ENCODE data around the gene G3BP1. TPM values are rescaled to one million over a fixed set of nuclear protein-coding genes. Genes with fewer than 3 reads are reported as not detected.
A peak's percentile ranks its signal among the peaks of the same experiment; 100 is the strongest.

The G3BP1 gene
- polyA plus RNA-seq, 3 donors from 2014 or later, result 124 to 148 (median 129) TPM

GRCh38 chr5:151786468-151786867, 14.7 kb downstream of the G3BP1 start:
- H3K27ac Mint-ChIP-seq, result peak overlapping the region in 4 of 6 donors; percentile 13 to 70 (median 42)
- H3K4me1 Mint-ChIP-seq, result peaks cover 42 to 62% of the 10 kb centered on the region in 2 donors
- no peaks in the 10 kb centered on the region for H3K9me3 Mint-ChIP-seq
- H3K27me3 Mint-ChIP-seq (ENCODE audit: low read depth in 3 of 3), result no peaks in the 10 kb centered on the region
- no peak overlapping the region for H3K4me3 Mint-ChIP-seq
- DNase-seq, result no peak
- peaks cover 6 to 26% (median 14%) of the 10 kb centered on the region in 3 donors for H3K36me3 Mint-ChIP-seq

GRCh38 chr5:151787817-151788216, 16.1 kb downstream of the G3BP1 start:
- Mint-ChIP-seq H3K4me1 (peaks cover 35 to 49% of the 10 kb centered on the region in 2 donors), H3K9me3 (no peaks in the 10 kb centered on the region), H3K4me3 (no peak overlapping the region), H3K36me3 (peaks cover 12 to 34% (median 20%) of the 10 kb centered on the region in 3 donors), H3K27me3 (ENCODE audit: low read depth in 3 of 3) (no peaks in the 10 kb centered on the region), H3K27ac (peak overlapping the region in 2 of 6 donors; percentile 23 to 40)
- DNase-seq, result no peak

DNA sequence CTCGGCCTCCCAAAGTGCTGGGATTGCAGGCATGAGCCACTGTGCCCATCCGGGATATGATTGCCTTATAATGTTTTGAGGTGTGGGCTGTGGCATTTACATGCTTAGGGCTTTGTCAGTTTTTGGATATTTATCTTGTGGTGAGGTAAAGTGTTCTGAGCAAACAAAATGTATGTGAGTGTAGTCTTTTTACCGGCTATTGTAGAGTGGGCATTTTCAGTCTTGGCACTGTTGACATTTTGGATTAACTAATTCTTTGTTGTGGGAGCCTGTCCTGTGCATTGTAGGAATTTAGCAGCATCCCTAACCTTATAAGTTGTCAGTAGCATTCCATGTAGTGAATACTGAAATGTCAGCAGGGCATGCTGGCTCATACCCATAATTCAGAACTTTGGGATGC, 21.6 kb downstream of the G3BP1 start:
- H3K9me3 Mint-ChIP-seq, result no peaks in the 10 kb centered on the region
- H3K27ac Mint-ChIP-seq, result peak overlapping the region in 1 of 6 donors; percentile 12
- peaks cover 0 to 2% (median 2%) of the 10 kb centered on the region in 3 donors for H3K27me3 Mint-ChIP-seq (ENCODE audit: low read depth in 3 of 3)
- H3K4me1 Mint-ChIP-seq, result peaks cover 11 to 40% of the 10 kb centered on the region in 2 donors
- no peak for DNase-seq
- no peak overlapping the region for H3K4me3 Mint-ChIP-seq
- H3K36me3 Mint-ChIP-seq, result peaks cover 22 to 54% (median 34%) of the 10 kb centered on the region in 3 donors

DNA sequence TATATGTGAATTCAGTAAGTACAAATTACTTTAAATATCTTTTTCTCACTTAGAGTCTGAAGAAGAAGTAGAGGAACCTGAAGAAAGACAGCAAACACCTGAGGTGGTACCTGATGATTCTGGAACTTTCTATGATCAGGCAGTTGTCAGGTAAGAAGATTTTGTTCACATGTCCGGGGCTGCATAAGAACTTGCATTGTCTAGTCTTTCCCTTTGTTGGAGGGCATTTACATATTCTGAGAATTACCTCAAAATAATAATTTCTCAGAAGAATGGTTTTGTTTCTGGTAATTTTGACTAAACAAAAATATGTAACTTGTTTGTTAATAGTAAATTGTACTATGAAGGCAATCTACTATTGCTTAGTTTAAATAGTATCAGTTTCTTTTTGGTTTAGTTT, 23.7 kb downstream of the G3BP1 start:
- H3K27ac Mint-ChIP-seq, result peak overlapping the region in 2 of 6 donors; percentile 3 to 8
- peaks cover 15 to 30% of the 10 kb centered on the region in 2 donors for H3K4me1 Mint-ChIP-seq
- peaks cover 27 to 51% (median 38%) of the 10 kb centered on the region in 3 donors for H3K36me3 Mint-ChIP-seq
- H3K9me3 Mint-ChIP-seq, result no peaks in the 10 kb centered on the region
- no peak for DNase-seq
- peaks cover 0 to 2% (median 2%) of the 10 kb centered on the region in 3 donors for H3K27me3 Mint-ChIP-seq (ENCODE audit: low read depth in 3 of 3)
- no peak overlapping the region for H3K4me3 Mint-ChIP-seq

GRCh38 chr5:151798674-151799073, 26.9 kb downstream of the G3BP1 start:
- Mint-ChIP-seq H3K4me3 (no peak overlapping the region), H3K4me1 (peaks cover 10 to 29% of the 10 kb centered on the region in 2 donors), H3K9me3 (no peaks in the 10 kb centered on the region), H3K27me3 (ENCODE audit: low read depth in 3 of 3) (peaks cover 0 to 2% (median 2%) of the 10 kb centered on the region in 3 donors), H3K27ac (peak overlapping the region in 2 of 6 donors; percentile 58 to 73), H3K36me3 (peaks cover 22 to 49% (median 40%) of the 10 kb centered on the region in 3 donors)
- no peak for DNase-seq

DNA sequence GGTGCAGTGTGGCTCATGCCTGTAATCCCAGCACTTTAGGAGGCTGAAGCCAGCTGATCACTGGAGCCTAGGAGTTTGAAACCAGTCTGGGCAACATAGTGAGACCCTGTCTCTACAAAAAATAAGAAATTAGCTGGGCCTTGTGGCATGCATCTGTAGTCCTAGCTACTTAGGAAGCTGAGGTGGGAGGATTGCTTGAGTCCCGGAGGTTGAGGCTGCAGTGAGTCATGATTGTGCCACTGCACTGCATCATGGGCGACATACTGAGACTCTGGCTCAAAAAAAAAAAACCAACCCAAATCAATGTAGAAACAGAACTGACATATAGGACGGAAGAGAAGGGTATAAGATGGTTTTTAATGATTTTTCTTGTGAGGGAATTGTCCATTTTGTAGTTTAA, 27.7 kb downstream of the G3BP1 start:
- no peak overlapping the region for H3K4me3 Mint-ChIP-seq

DNA sequence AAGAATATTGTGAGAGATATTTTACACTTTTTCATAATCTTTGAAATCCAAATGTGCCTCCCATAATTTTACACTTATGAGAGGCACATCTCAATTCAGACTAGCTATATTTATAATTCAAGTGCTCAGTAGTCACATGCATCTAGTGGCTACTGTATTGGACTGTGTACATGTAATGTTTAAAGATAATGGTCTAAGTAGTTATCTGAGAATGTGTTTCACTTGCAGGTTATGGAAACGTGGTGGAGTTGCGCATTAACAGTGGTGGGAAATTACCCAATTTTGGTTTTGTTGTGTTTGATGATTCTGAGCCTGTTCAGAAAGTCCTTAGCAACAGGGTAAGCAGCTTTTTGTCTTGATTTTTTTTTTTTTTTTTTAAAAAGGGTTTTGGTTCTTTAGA, 28.8 kb downstream of the G3BP1 start:
- peaks cover 18 to 47% (median 45%) of the 10 kb centered on the region in 3 donors for H3K36me3 Mint-ChIP-seq
- no peaks in the 10 kb centered on the region for H3K9me3 Mint-ChIP-seq
- no peaks in the 10 kb centered on the region for H3K27me3 Mint-ChIP-seq (ENCODE audit: low read depth in 3 of 3)
- peaks cover 11 to 32% of the 10 kb centered on the region in 2 donors for H3K4me1 Mint-ChIP-seq
- H3K27ac Mint-ChIP-seq, result no peak overlapping the region
- DNase-seq, result no peak
- no peak overlapping the region for H3K4me3 Mint-ChIP-seq

More for the DNA sequence above, 27.7 kb downstream of the G3BP1 start:
- H3K36me3 Mint-ChIP-seq, result peaks cover 18 to 46% (median 40%) of the 10 kb centered on the region in 3 donors
- H3K27ac Mint-ChIP-seq, result peak overlapping the region in 4 of 6 donors; percentile 2 to 89 (median 65)
- H3K27me3 Mint-ChIP-seq (ENCODE audit: low read depth in 3 of 3), result peaks cover 0 to 2% (median 0%) of the 10 kb centered on the region in 3 donors
- DNase-seq, result no peak
- peaks cover 10 to 29% of the 10 kb centered on the region in 2 donors for H3K4me1 Mint-ChIP-seq
- no peaks in the 10 kb centered on the region for H3K9me3 Mint-ChIP-seq

DNA sequence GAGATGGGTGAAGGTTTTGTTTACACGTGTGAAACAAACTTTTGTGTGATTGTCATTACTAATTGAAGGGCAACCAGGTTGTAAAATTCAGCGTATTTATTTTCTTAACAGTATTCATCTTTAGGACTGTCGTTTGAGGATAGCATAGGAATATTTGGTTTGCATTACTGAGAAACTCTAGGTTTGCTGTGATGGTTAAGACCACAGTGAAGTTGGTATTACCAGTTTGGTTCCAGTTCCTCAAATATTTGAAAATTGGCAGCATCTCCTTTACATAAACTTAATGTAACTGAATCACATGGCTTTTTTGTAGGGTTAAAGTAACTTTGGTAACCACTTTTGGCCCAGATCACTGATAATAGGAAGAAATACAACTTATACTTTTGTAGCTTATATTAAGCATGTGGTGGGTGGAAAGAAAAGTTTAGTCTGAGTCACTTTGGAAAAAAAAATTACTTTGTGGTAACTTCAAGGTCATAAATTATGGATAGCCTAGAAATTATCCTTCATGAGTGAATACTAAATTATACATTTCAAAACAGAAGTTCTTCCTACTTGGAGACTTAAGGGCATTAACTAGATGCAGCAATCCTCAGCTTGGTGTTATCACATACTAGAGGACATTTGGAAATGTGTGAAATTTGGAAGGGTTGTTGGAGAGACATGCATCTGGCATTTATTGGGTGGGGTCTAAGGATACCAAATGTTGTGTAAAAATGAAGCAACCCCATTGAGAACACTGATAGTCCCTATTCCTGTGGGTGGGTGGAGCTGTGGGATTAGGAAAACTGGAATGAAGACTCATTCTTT, 33.9 kb downstream of the G3BP1 start:
- Mint-ChIP-seq H3K9me3 (no peaks in the 10 kb centered on the region), H3K27me3 (ENCODE audit: low read depth in 3 of 3) (no peaks in the 10 kb centered on the region), H3K4me1 (peaks cover 4 to 18% of the 10 kb centered on the region in 2 donors), H3K4me3 (no peak overlapping the region), H3K27ac (peak overlapping the region in 2 of 6 donors; percentile 5 to 40), H3K36me3 (peaks cover 11 to 35% (median 33%) of the 10 kb centered on the region in 3 donors)
- no peak for DNase-seq

- H3K27ac Mint-ChIP-seq, result peak overlapping the region in 4 of 6 donors; percentile 10 to 65 (median 18)
- no peak overlapping the region for H3K4me3 Mint-ChIP-seq
- H3K9me3 Mint-ChIP-seq, result no peaks in the 10 kb centered on the region
- DNase-seq, result no peak
- peaks cover 4 to 25% of the 10 kb centered on the region in 2 donors for H3K4me1 Mint-ChIP-seq
- no peaks in the 10 kb centered on the region for H3K27me3 Mint-ChIP-seq (ENCODE audit: low read depth in 3 of 3)
- peaks cover 21 to 43% (median 35%) of the 10 kb centered on the region in 3 donors for H3K36me3 Mint-ChIP-seq
Observed at GRCh38 chr5:151808451-151809169, 36.9 kb downstream of the G3BP1 start.

GRCh38 chr5:151810449-151810848, 38.7 kb downstream of the G3BP1 start:
- no peak overlapping the region for H3K4me3 Mint-ChIP-seq
- peaks cover 20 to 31% (median 28%) of the 10 kb centered on the region in 3 donors for H3K36me3 Mint-ChIP-seq
- no peaks in the 10 kb centered on the region for H3K9me3 Mint-ChIP-seq
- H3K27ac Mint-ChIP-seq, result peak overlapping the region in 3 of 6 donors; percentile 47 to 64 (median 56)
- H3K4me1 Mint-ChIP-seq, result peaks cover 2 to 18% of the 10 kb centered on the region in 2 donors
- H3K27me3 Mint-ChIP-seq (ENCODE audit: low read depth in 3 of 3), result no peaks in the 10 kb centered on the region
- no peak for DNase-seq

DNA sequence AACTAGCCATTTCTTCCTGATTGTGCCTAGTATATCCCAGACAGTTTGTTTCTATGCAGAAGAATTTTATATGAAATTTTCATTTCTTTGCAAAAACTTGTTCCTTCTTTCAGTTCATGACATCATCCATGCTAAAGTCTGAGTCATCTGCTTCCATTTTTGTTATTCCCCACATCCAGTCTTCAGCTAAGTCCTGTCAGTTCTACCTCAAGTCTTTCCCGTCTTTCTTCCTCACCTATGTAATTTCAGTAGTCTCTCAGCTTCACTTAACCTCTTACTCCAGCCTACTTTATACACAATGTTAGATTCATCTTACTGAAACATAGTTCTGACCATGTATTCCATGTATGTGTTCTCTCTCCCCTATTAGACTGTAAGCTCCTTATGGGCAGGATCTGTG, 39.1 kb downstream of the G3BP1 start:
- H3K4me3 Mint-ChIP-seq, result no peak overlapping the region
- peaks cover 2 to 14% of the 10 kb centered on the region in 2 donors for H3K4me1 Mint-ChIP-seq
- DNase-seq, result no peak
- H3K36me3 Mint-ChIP-seq, result peaks cover 20 to 30% (median 24%) of the 10 kb centered on the region in 3 donors
- no peaks in the 10 kb centered on the region for H3K27me3 Mint-ChIP-seq (ENCODE audit: low read depth in 3 of 3)
- peak overlapping the region in 3 of 6 donors; percentile 4 to 37 (median 20) for H3K27ac Mint-ChIP-seq
- no peaks in the 10 kb centered on the region for H3K9me3 Mint-ChIP-seq

DNA sequence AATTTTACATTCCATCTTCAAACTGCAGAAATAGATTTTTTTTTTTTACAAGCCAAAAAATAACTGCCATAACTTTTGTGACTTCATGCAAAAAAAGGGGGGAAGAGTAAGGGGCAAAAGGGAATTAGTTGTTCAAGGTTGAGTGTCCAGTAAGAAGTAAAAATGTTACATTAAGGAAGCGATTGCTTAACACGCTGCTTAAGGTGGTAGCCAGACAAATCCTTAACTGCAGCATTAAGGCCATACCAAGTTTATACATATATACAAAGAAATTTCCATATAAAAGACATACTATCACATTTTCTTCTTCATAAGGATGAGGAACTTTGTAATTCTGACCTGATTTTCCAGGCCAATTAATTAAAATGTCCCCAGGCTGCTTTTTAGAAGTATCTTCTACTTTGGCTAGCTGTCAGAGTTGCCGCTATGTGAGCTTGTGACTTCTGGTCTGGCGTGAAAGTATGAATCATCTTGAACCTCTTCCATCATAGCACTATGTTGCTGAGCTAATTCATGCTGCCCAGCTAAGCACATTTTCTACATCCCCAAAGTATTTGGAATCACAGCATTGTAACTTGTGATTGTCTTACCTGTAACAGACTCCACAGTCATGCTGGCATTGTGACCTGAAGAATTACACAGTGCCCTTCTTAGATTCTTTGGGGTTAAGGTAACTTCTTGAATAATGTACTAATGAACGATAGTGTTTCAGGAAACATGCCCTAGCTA, 40.0 kb downstream of the G3BP1 start:
- no peak for DNase-seq
- Mint-ChIP-seq H3K27me3 (ENCODE audit: low read depth in 3 of 3) (no peaks in the 10 kb centered on the region), H3K4me3 (no peak overlapping the region), H3K4me1 (peaks cover 2 to 13% of the 10 kb centered on the region in 2 donors), H3K27ac (peak overlapping the region in 2 of 6 donors; percentile 4 to 33), H3K9me3 (no peaks in the 10 kb centered on the region), H3K36me3 (peaks cover 20 to 29% (median 23%) of the 10 kb centered on the region in 3 donors)

- H3K4me1 Mint-ChIP-seq, result peaks cover 0 to 13% of the 10 kb centered on the region in 2 donors
- H3K4me3 Mint-ChIP-seq, result no peak overlapping the region
- no peaks in the 10 kb centered on the region for H3K9me3 Mint-ChIP-seq
- H3K36me3 Mint-ChIP-seq, result peaks cover 20 to 25% (median 23%) of the 10 kb centered on the region in 3 donors
- H3K27ac Mint-ChIP-seq, result peak overlapping the region in 4 of 6 donors; percentile 22 to 75 (median 47)
- H3K27me3 Mint-ChIP-seq (ENCODE audit: low read depth in 3 of 3), result no peaks in the 10 kb centered on the region
- DNase-seq, result no peak
Observed at GRCh38 chr5:151812757-151813309, 41.1 kb downstream of the G3BP1 start.

Data from immature natural killer cell (primary cell).